HepG2 (cell line): Measurements from ENCODE around the gene MACROD2. TPM values are rescaled to one million over a fixed set of nuclear protein-coding genes. Genes with fewer than 3 reads are reported as not detected.

Experiments used
- ATF2 ChIP-seq: sonication (generic); formaldehyde crosslinking; IDR thresholded peaks from 2 replicates; pipeline ENCODE4 v1.4.0; 2020; ENCODE audit warnings: missing genetic modification reagents
- BCLAF1 ChIP-seq: fragments of 450-650 bp; IDR thresholded peaks from 2 replicates; pipeline ENCODE4 v1.6.1; 2017; ENCODE audit warnings: mild to moderate bottlenecking
- CREM ChIP-seq, 2 experiments: sonication (generic) in 1 of 2; formaldehyde crosslinking in 1 of 2; IDR thresholded peaks; 2 replicates each; pipeline versions ENCODE4 v1.4.0 to v1.6.1; 2016 to 2020; ENCODE audit warnings: antibody characterized with exemption in 1 of 2, mild to moderate bottlenecking in 1 of 2, missing genetic modification reagents in 1 of 2
- DBP ChIP-seq: sonication (generic); formaldehyde crosslinking; IDR thresholded peaks from 2 replicates; pipeline ENCODE4 v1.4.0; 2020; ENCODE audit warnings: missing genetic modification reagents; ENCODE audit errors: not compliant biosample characterization
- MED1 ChIP-seq: sonication (generic); formaldehyde crosslinking; IDR thresholded peaks from 2 replicates; pipeline ENCODE4 v1.4.0; 2020; ENCODE audit warnings: missing genetic modification reagents
- NR0B2 ChIP-seq: sonication (generic); formaldehyde crosslinking; IDR thresholded peaks from 2 replicates; pipeline ENCODE4 v1.4.0; 2020; ENCODE audit warnings: mild to moderate bottlenecking, missing genetic modification reagents
- NR2F2 ChIP-seq: IDR thresholded peaks from 2 replicates; pipeline ENCODE4 v1.6.1; 2012; ENCODE audit warnings: low read depth, inconsistent platforms, borderline replicate concordance
- POGZ ChIP-seq: sonication (generic); formaldehyde crosslinking; IDR thresholded peaks from 2 replicates; pipeline ENCODE4 v1.4.0; 2020; ENCODE audit warnings: mild to moderate bottlenecking, missing genetic modification reagents
- RBFOX2 ChIP-seq: fragments of 200-400 bp; formaldehyde crosslinking; IDR thresholded peaks from 2 replicates; pipeline ENCODE4 v1.6.1; 2017; ENCODE audit warnings: low read depth, mild to moderate bottlenecking, low read length
- RFX3 ChIP-seq: IDR thresholded peaks from 2 replicates; pipeline ENCODE4 v1.6.1; 2016; ENCODE audit warnings: missing biosample characterization, missing genetic modification reagents
- TRIM24 ChIP-seq: sonication (generic); formaldehyde crosslinking; IDR thresholded peaks from 2 replicates; pipeline ENCODE4 v1.8.0; 2022; ENCODE audit warnings: mild to moderate bottlenecking, missing genetic modification reagents
- ZC3H4 ChIP-seq: sonication (generic); formaldehyde crosslinking; IDR thresholded peaks from 2 replicates; pipeline ENCODE4 v1.4.0; 2020; ENCODE audit warnings: missing genetic modification reagents, borderline replicate concordance
- ZNF281 ChIP-seq: sonication (generic); formaldehyde crosslinking; IDR thresholded peaks from 2 replicates; pipeline ENCODE4 v1.4.0; 2020; ENCODE audit warnings: missing genetic modification reagents, borderline replicate concordance
- ZNF609 ChIP-seq: sonication (generic); formaldehyde crosslinking; IDR thresholded peaks from 2 replicates; pipeline ENCODE4 v1.4.0; 2020; ENCODE audit warnings: mild to moderate bottlenecking, missing genetic modification reagents, borderline replicate concordance
- ZSCAN25 ChIP-seq: sonication (generic); formaldehyde crosslinking; IDR thresholded peaks from 2 replicates; pipeline ENCODE4 v1.8.0; 2022; ENCODE audit warnings: mild to moderate bottlenecking, missing genetic modification reagents
- polyA plus RNA-seq, 8 experiments: library from polyadenylated mRNA; depleted of rRNA in 3 of 8; stranded (reverse) in 7 of 8; unstranded in 1 of 8; fragments of >200 nt; fragmentation: Illumina TruSeq in 4 of 8; extraction: Trizol in 4 of 8; gene quantifications; 2 replicates each; pipeline versions ENCODE4 v1.2.1 to v1.2.3, GENCODE V29; 2011 to 2016; ENCODE audit warnings: low read depth in 4 of 8, missing spikeins in 1 of 8, mixed read lengths in 1 of 8; ENCODE audit not compliant: insufficient read depth in 1 of 8
- total RNA-seq, 5 experiments: library from RNA; depleted of rRNA; stranded (reverse); fragments of >200 nt; fragmentation: Illumina TruSeq; extraction: Trizol; gene quantifications; 2 replicates each; pipeline ENCODE4 v1.2.3, GENCODE V29; 2016; ENCODE audit warnings: low read depth in 1 of 5

MACROD2 gene
- total and polyA plus RNA-seq, 2 of the 13 experiments (the other 11 are each of a cell fraction or from before 2014, with no cell fraction given): 0.13 to 0.51 TPM

GRCh38 chr20:14470231-14470899 is 475.0 kb downstream of the MACROD2 start (continued):
- TF ChIP-seq ZNF609 (CRISPR knock-in tag): no peak
- TF ChIP-seq ZC3H4: no peak
- TF ChIP-seq BCLAF1: no peak
- TF ChIP-seq DBP: no peak
- no peak for TF ChIP-seq CREM (IDR thresholded peaks at IDR 0.05)
- no peak for TF ChIP-seq CREM (CRISPR knock-in tag; IDR thresholded peaks at IDR 0.05)
- 0 out of 2 replicates have a peak, but pooled peaks have one; percentile 40 for TF ChIP-seq POGZ (CRISPR knock-in tag)
- TF ChIP-seq RFX3 (CRISPR knock-in tag): no peak
- TF ChIP-seq ATF2 (CRISPR knock-in tag): no peak
- TF ChIP-seq RBFOX2: no peak
- 0 out of 2 replicates have a peak, but pooled peaks have one; percentile 21 for TF ChIP-seq MED1 (CRISPR knock-in tag)
- peak; percentile 82 for TF ChIP-seq ZNF281 (CRISPR knock-in tag)
- no peak for TF ChIP-seq NR2F2
- TF ChIP-seq NR0B2 (CRISPR knock-in tag): no peak
- no peak for TF ChIP-seq ZSCAN25
- no peak for TF ChIP-seq TRIM24 (CRISPR knock-in tag)
